Loucy (cell line): ENCODE measurements around the gene KIAA0930.

ENCODE experiments used
- CTCF ChIP-seq: fragments of 200-600 bp; sonication (generic); conservative IDR thresholded peaks from 2 replicates; pipeline ENCODE4 v1.5.1; 2014; ENCODE audit warnings: mild to moderate bottlenecking, antibody characterized with exemption, low read length
- EZH2phosphoT487 ChIP-seq: fragments of 200-600 bp; IDR thresholded peaks from 2 replicates; pipeline ENCODE4 v1.6.1; 2018; ENCODE audit warnings: antibody characterized with exemption, mild to moderate bottlenecking, moderate library complexity, borderline replicate concordance

GRCh38 chr22:45273452-45274075 is 32.9 kb upstream of the KIAA0930 start:
- TF ChIP-seq CTCF (no peak), EZH2phosphoT487 (no peak)
